Ishikawa (cell line): Measurements from ENCODE around the gene TMEM115.

Source experiments
- CEBPB ChIP-seq: IDR thresholded peaks from 2 replicates; pipeline ENCODE4 v1.6.1; 2012
- CREB1 ChIP-seq: IDR thresholded peaks from 2 replicates; pipeline ENCODE4 v1.6.1; 2012; ENCODE audit warnings: low read depth
- EGR1 ChIP-seq: IDR thresholded peaks from 2 replicates; pipeline ENCODE4 v1.6.1; 2012
- EP300 ChIP-seq: IDR thresholded peaks from 2 replicates; pipeline ENCODE4 v1.6.1; 2012; ENCODE audit warnings: borderline replicate concordance
- FOXM1 ChIP-seq: IDR thresholded peaks from 2 replicates; pipeline ENCODE4 v1.6.1; 2012; ENCODE audit warnings: low read depth, borderline replicate concordance
- MAX ChIP-seq: IDR thresholded peaks from 2 replicates; pipeline ENCODE4 v1.6.1; 2012
- NFIC ChIP-seq: IDR thresholded peaks from 2 replicates; pipeline ENCODE4 v1.6.1; 2012
- RAD21 ChIP-seq: IDR thresholded peaks from 2 replicates; pipeline ENCODE4 v1.6.1; 2012; ENCODE audit warnings: low read depth
- REST ChIP-seq: IDR thresholded peaks from 2 replicates; pipeline ENCODE4 v1.6.1; 2012; ENCODE audit warnings: low read depth, mild to moderate bottlenecking
- TAF1 ChIP-seq: IDR thresholded peaks from 2 replicates; pipeline ENCODE4 v1.6.1; 2012; ENCODE audit warnings: low read depth, mild to moderate bottlenecking
- TCF12 ChIP-seq: IDR thresholded peaks from 2 replicates; pipeline ENCODE4 v1.6.1; 2012; ENCODE audit warnings: low read depth
- TEAD4 ChIP-seq: IDR thresholded peaks from 2 replicates; pipeline ENCODE4 v1.6.1; 2012
- USF1 ChIP-seq: IDR thresholded peaks from 2 replicates; pipeline ENCODE4 v1.6.1; 2012
- YY1 ChIP-seq: IDR thresholded peaks from 2 replicates; pipeline ENCODE4 v1.6.1; 2012; ENCODE audit warnings: low read depth
- ZBTB7A ChIP-seq: IDR thresholded peaks from 2 replicates; pipeline ENCODE4 v1.6.1; 2012; ENCODE audit warnings: low read depth

Gene TMEM115

GRCh38 chr3:50323614-50324199 is 35.6 kb downstream of the TMEM115 start:
- TF ChIP-seq EGR1 (no peak), USF1 (no peak)

GRCh38 chr3:50323092-50323600 is 36.2 kb downstream of the TMEM115 start:
- no peak for TF ChIP-seq TCF12
- TF ChIP-seq TAF1 = no peak
- TF ChIP-seq REST = no peak
- no peak for TF ChIP-seq NFIC
- no peak for TF ChIP-seq EP300
- TF ChIP-seq CEBPB = no peak
- no peak for TF ChIP-seq YY1
- no peak for TF ChIP-seq ZBTB7A
- TF ChIP-seq FOXM1 = no peak
- TF ChIP-seq CREB1 = no peak

GRCh38 chr3:50322386-50323091 is 36.8 kb downstream of the TMEM115 start, which contains the start of gene HYAL2:
HYAL2 (minus strand) TSS chr3:50322745; CDS start chr3:50320489, 2,256 bp downstream.
- TF ChIP-seq TAF1 (no peak), RAD21 (no peak), EGR1 (no peak), CEBPB (no peak), TEAD4 (no peak)

- no peak for TF ChIP-seq EGR1
- no peak for TF ChIP-seq YY1
- TF ChIP-seq TEAD4 = no peak
- TF ChIP-seq TAF1 = no peak
- TF ChIP-seq TCF12 = no peak
Observed at GRCh38 chr3:50322115-50322385, 37.3 kb downstream of the TMEM115 start.

- TF ChIP-seq EGR1 = peak; percentile 71; the same call in 1 of the 2 replicates
- TF ChIP-seq EP300 = peak; percentile 68; the same call in 1 of the 2 replicates
- TF ChIP-seq MAX = peak; percentile 85
- TF ChIP-seq CREB1 = 0 out of 2 replicates have a peak, but pooled peaks have one; percentile 26
- no peak for TF ChIP-seq FOXM1
- peak; percentile 53 for TF ChIP-seq YY1
- TF ChIP-seq ZBTB7A = peak; percentile 43; the same call in 1 of the 2 replicates
- TF ChIP-seq TEAD4 = no peak
Observed at GRCh38 chr3:50321336-50322114, 37.8 kb downstream of the TMEM115 start.

- TF ChIP-seq EP300 = no peak
- TF ChIP-seq USF1 = peak; percentile 73
- peak; percentile 15; the same call in 1 of the 2 replicates for TF ChIP-seq EGR1
- TF ChIP-seq NFIC = no peak
- TF ChIP-seq FOXM1 = no peak
- TF ChIP-seq REST = no peak
- no peak for TF ChIP-seq CEBPB
- TF ChIP-seq TEAD4 = no peak
- TF ChIP-seq TCF12 = no peak
- no peak for TF ChIP-seq RAD21
- no peak; the same call in 1 of the 2 replicates for TF ChIP-seq MAX
- peak; percentile 89 for TF ChIP-seq ZBTB7A
- no peak for TF ChIP-seq CREB1
- TF ChIP-seq TAF1 = no peak; the same call in 1 of the 2 replicates
- TF ChIP-seq YY1 = no peak
Observed at GRCh38 chr3:50320853-50321335, 38.4 kb downstream of the TMEM115 start.
